HuH-7.5 (cell line): ENCODE data around the gene CLK1.
A peak's percentile ranks its signal among the peaks of the same experiment; 100 is the strongest.

Experiments
- DNase-seq: peaks from one replicate; pipeline ENCODE4 v3.0.0; 2011; ENCODE audit warnings: low spot score

CLK1 gene

GRCh38 chr2:200811333-200812121 is 52.9 kb downstream of the CLK1 start, which contains the start of gene BZW1:
BZW1 (plus strand) TSS chr2:200811910; CDS start chr2:200813218, 1,308 bp downstream.
- DNase-seq, result peak; percentile 86

GRCh38 chr2:200810998-200811332 is 53.5 kb downstream of the CLK1 start:
- no peak for DNase-seq

- DNase-seq, result no peak
Observed at GRCh38 chr2:200810252-200810997, 54.0 kb downstream of the CLK1 start.

- no peak for DNase-seq
Observed at GRCh38 chr2:200809506-200810251, 54.8 kb downstream of the CLK1 start.
